K562 (cell line): Measurements from ENCODE around the gene RNF4. TPM values are rescaled to one million over a fixed set of nuclear protein-coding genes. Genes with fewer than 3 reads are reported as not detected.

Experiments
- HIVEP1 ChIP-seq: fragments of 250-450 bp; sonication (Bioruptor Pico); IDR thresholded peaks from 2 replicates; pipeline ENCODE4 v1.4.0; 2020; ENCODE audit warnings: mild to moderate bottlenecking
- HMGN3 ChIP-seq: IDR thresholded peaks from 2 replicates; pipeline ENCODE4 v1.6.1; 2011; ENCODE audit warnings: borderline replicate concordance, low read depth, mild to moderate bottlenecking, mixed read lengths, low read length; ENCODE audit not compliant: insufficient read length; ENCODE audit errors: extremely low read depth
- ILF3 ChIP-seq: fragments of 450-650 bp; IDR thresholded peaks from 2 replicates; pipeline ENCODE4 v1.6.1; 2018; ENCODE audit warnings: antibody characterized with exemption, mild to moderate bottlenecking, moderate library complexity, borderline replicate concordance
- MEIS2 ChIP-seq: fragments of 450-650 bp; IDR thresholded peaks from 2 replicates; pipeline ENCODE4 v1.6.1; 2014; ENCODE audit warnings: mild to moderate bottlenecking; ENCODE audit not compliant: partially characterized antibody
- MTA2 ChIP-seq: fragments of 450-650 bp; IDR thresholded peaks from 2 replicates; pipeline ENCODE4 v1.6.1; 2016; ENCODE audit warnings: low read depth
- PHF8 ChIP-seq: fragments of 200-600 bp; sonication (generic); IDR thresholded peaks from 2 replicates; pipeline ENCODE4 v1.6.1; 2012; ENCODE audit warnings: mixed run types, mild to moderate bottlenecking, inconsistent platforms, low read length, moderate library complexity, borderline replicate concordance
- RBFOX2 ChIP-seq: fragments of 200-400 bp; formaldehyde crosslinking; IDR thresholded peaks from 2 replicates; pipeline ENCODE4 v1.6.1; 2017; ENCODE audit warnings: low read depth, mild to moderate bottlenecking, low read length, moderate library complexity
- TEAD1 ChIP-seq, 2 experiments: fragments of 450-650 bp in 1 of 2; sonication (generic) in 1 of 2; formaldehyde crosslinking; IDR thresholded peaks; 2 replicates each; pipeline versions ENCODE4 v1.4.0 to v1.8.0; 2020 to 2022; ENCODE audit warnings: mild to moderate bottlenecking in 2 of 2, missing genetic modification reagents in 1 of 2
- ZFP36 ChIP-seq: fragments of 150-350 bp; IDR thresholded peaks from 2 replicates; pipeline ENCODE4 v1.6.1; 2018; ENCODE audit warnings: low read length, low read depth; ENCODE audit not compliant: partially characterized antibody
- ZFPM2 ChIP-seq: fragments of 250-450 bp; sonication (Bioruptor Pico); IDR thresholded peaks from 2 replicates; pipeline ENCODE4 v1.5.1; 2022; ENCODE audit warnings: mild to moderate bottlenecking
- ZFX ChIP-seq: sonication (generic); formaldehyde crosslinking; IDR thresholded peaks from 2 replicates; pipeline ENCODE4 v1.8.0; 2022; ENCODE audit warnings: mild to moderate bottlenecking, missing genetic modification reagents, moderate library complexity
- ZNF263 ChIP-seq: sonication (generic); formaldehyde crosslinking; IDR thresholded peaks from 2 replicates; pipeline ENCODE4 v1.8.0; 2022; ENCODE audit warnings: mild to moderate bottlenecking, missing genetic modification reagents, borderline replicate concordance
- ZNF551 ChIP-seq: fragments of 250-450 bp; sonication (Bioruptor Pico); IDR thresholded peaks from 2 replicates; pipeline ENCODE4 v1.5.0; 2021; ENCODE audit warnings: mild to moderate bottlenecking, moderate library complexity
- ZNF79 ChIP-seq: fragments of 250-450 bp; sonication (Bioruptor Pico); IDR thresholded peaks from 2 replicates; pipeline ENCODE4 v1.4.0; 2020; ENCODE audit warnings: low read depth, mild to moderate bottlenecking, moderate library complexity
- polyA plus RNA-seq, 8 experiments: library from polyadenylated mRNA; depleted of rRNA in 4 of 8; stranded (reverse) in 5 of 8; unstranded in 3 of 8; fragments of >200 nt; fragmentation: Nextera tagmentation in 2 of 8; fragmentation: Illumina TruSeq in 1 of 8; extraction: Ambion mirVana in 2 of 8; extraction: Trizol in 1 of 8; gene quantifications; 2 replicates each; pipeline versions ENCODE4 v1.2.1 to v1.2.3, GENCODE V29; 2011 to 2014; ENCODE audit warnings: inconsistent platforms in 1 of 8, missing spikeins in 1 of 8
- total RNA-seq, 7 experiments: library from RNA; depleted of rRNA in 6 of 7; stranded (reverse); fragments of >200 nt in 6 of 7; fragmentation: Illumina TruSeq in 2 of 7; extraction: Trizol in 2 of 7; gene quantifications; 2 replicates each; pipeline versions ENCODE4 v1.2.1 to v1.2.3, GENCODE V29; 2011 to 2021; ENCODE audit warnings: low replicate concordance in 1 of 7
- TF ChIP-seq, protein P1 (sequence below), 2 experiments: fragments of 450-650 bp; conservative IDR thresholded peaks; 2 replicates each; pipeline ENCODE4 v1.6.1; 2017; ENCODE audit warnings: mild to moderate bottlenecking in 2 of 2, moderate library complexity in 2 of 2
- TF ChIP-seq, protein P2 (sequence below), 2 experiments: fragments of 450-650 bp in 1 of 2; sonication (generic) in 1 of 2; formaldehyde crosslinking in 1 of 2; IDR thresholded peaks in 1 of 2; conservative IDR thresholded peaks in 1 of 2; 2 replicates each; pipeline versions ENCODE4 v1.6.1 to v1.8.1; 2016 to 2023; ENCODE audit warnings: mild to moderate bottlenecking in 2 of 2, moderate library complexity in 2 of 2, inconsistent platforms in 1 of 2, missing genetic modification reagents in 1 of 2
- TF ChIP-seq, protein P3 (sequence below): fragments of 250-450 bp; sonication (Bioruptor Pico); IDR thresholded peaks from 2 replicates; pipeline ENCODE4 v1.9.0; 2021; ENCODE audit warnings: mild to moderate bottlenecking, inconsistent platforms
- TF ChIP-seq, protein P4 (sequence below): fragments of 250-450 bp; sonication (Bioruptor Pico); IDR thresholded peaks from 2 replicates; pipeline ENCODE4 v1.5.0; 2022; ENCODE audit warnings: mild to moderate bottlenecking

Gene RNF4
- total and polyA plus RNA-seq, 9 of the 15 experiments (the other 6 are each of a cell fraction or from before 2014, with no cell fraction given): 19.2 to 59.3 (median 44.8) TPM

DNA sequence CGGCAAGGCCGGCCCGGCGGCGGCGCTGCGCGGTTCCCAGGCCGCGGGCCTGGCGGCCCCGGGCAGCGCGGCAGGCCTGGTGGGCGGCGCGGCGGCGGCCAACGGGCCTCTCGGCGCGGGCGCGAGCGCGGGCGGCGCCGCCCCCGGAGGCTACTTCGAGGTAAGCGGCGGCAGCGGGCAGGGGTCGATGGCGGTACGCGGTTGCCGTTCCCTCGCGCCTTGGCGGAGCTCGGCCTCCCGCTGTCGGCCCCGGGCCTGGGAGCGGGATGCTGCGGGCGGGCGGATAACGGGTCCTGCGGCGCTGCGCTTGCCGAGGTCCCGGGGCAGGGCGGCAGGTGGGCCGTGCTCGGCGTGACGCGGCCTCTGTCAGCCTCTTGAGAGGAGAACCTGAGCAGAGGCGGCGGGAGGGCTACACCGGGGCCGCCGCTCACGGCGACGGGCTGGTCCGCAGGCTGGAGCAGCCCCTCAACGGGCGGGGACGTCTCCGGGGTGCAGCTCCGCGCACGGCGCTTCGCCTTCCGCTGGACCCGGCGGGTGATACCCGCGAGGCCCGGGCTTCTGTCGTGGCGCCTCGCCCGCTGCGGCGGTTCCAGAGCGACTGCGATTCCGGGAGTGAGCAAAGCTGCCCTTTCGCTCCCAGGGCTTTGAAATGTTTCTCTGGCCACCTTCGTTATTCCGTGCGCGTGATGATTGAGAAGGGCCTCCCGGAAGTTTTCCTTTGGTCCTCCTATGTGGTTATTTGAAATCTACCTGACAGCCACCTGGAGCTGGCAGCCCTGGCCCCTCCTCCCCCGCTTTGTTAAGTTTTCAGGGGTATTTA is 68.3 kb downstream of the RNF4 start (continued):
- TF ChIP-seq, protein P1, sequence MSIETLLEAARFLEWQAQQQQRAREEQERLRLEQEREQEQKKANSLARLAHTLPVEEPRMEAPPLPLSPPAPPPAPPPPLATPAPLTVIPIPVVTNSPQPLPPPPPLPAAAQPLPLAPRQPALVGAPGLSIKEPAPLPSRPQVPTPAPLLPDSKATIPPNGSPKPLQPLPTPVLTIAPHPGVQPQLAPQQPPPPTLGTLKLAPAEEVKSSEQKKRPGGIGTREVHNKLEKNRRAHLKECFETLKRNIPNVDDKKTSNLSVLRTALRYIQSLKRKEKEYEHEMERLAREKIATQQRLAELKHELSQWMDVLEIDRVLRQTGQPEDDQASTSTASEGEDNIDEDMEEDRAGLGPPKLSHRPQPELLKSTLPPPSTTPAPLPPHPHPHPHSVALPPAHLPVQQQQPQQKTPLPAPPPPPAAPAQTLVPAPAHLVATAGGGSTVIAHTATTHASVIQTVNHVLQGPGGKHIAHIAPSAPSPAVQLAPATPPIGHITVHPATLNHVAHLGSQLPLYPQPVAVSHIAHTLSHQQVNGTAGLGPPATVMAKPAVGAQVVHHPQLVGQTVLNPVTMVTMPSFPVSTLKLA (conservative IDR thresholded peaks at IDR 0.05): peak in 1 of 2 experiments; percentile 36; a peak in 1 of 4 replicates
- no peak for TF ChIP-seq ZFPM2
- peak; percentile 70; the same call in 1 of the 2 replicates for TF ChIP-seq PHF8
- TF ChIP-seq ZFX: peak; percentile 87
- peak; percentile 18 for TF ChIP-seq MEIS2
- no peak for TF ChIP-seq ZNF263
- peak; percentile 48 for TF ChIP-seq HMGN3
- TF ChIP-seq ZNF79 (CRISPR knock-in tag): no peak
- no peak for TF ChIP-seq MTA2
- TF ChIP-seq ZFP36: peak; percentile 73
- TF ChIP-seq TEAD1 (CRISPR knock-in tag; IDR thresholded peaks at IDR 0.05): peak in 1 of 2 experiments; percentile 40; a peak in 1 of 4 replicates
- TF ChIP-seq, protein P2, sequence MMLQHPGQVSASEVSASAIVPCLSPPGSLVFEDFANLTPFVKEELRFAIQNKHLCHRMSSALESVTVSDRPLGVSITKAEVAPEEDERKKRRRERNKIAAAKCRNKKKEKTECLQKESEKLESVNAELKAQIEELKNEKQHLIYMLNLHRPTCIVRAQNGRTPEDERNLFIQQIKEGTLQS (IDR thresholded peaks at IDR 0.05): no peak
- TF ChIP-seq, protein P2 (CRISPR knock-in tag; conservative IDR thresholded peaks at IDR 0.05): 0 out of 2 replicates have a peak, but pooled peaks have one; percentile 18
- TF ChIP-seq, protein P3, sequence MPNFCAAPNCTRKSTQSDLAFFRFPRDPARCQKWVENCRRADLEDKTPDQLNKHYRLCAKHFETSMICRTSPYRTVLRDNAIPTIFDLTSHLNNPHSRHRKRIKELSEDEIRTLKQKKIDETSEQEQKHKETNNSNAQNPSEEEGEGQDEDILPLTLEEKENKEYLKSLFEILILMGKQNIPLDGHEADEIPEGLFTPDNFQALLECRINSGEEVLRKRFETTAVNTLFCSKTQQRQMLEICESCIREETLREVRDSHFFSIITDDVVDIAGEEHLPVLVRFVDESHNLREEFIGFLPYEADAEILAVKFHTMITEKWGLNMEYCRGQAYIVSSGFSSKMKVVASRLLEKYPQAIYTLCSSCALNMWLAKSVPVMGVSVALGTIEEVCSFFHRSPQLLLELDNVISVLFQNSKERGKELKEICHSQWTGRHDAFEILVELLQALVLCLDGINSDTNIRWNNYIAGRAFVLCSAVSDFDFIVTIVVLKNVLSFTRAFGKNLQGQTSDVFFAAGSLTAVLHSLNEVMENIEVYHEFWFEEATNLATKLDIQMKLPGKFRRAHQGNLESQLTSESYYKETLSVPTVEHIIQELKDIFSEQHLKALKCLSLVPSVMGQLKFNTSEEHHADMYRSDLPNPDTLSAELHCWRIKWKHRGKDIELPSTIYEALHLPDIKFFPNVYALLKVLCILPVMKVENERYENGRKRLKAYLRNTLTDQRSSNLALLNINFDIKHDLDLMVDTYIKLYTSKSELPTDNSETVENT (CRISPR knock-in tag): peak; percentile 59; the same call in 1 of the 2 replicates
- TF ChIP-seq HIVEP1 (CRISPR knock-in tag): no peak
- TF ChIP-seq, protein P4, sequence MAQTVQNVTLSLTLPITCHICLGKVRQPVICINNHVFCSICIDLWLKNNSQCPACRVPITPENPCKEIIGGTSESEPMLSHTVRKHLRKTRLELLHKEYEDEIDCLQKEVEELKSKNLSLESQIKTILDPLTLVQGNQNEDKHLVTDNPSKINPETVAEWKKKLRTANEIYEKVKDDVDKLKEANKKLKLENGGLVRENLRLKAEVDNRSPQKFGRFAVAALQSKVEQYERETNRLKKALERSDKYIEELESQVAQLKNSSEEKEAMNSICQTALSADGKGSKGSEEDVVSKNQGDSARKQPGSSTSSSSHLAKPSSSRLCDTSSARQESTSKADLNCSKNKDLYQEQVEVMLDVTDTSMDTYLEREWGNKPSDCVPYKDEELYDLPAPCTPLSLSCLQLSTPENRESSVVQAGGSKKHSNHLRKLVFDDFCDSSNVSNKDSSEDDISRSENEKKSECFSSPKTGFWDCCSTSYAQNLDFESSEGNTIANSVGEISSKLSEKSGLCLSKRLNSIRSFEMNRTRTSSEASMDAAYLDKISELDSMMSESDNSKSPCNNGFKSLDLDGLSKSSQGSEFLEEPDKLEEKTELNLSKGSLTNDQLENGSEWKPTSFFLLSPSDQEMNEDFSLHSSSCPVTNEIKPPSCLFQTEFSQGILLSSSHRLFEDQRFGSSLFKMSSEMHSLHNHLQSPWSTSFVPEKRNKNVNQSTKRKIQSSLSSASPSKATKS (CRISPR knock-in tag): no peak
- TF ChIP-seq ILF3: no peak
- TF ChIP-seq RBFOX2: peak; percentile 85
- TF ChIP-seq ZNF551 (CRISPR knock-in tag): no peak
